GM12891 (cell line): ENCODE data around the gene ANK2.

ENCODE experiments used
- PAX5 ChIP-seq: IDR thresholded peaks from 2 replicates; pipeline ENCODE4 v1.6.1; 2011; ENCODE audit warnings: low read length, moderate library complexity, mild to moderate bottlenecking; ENCODE audit not compliant: insufficient read depth, severe bottlenecking
- POLR2A ChIP-seq: IDR thresholded peaks from 2 replicates; pipeline ENCODE4 v1.6.1; 2011; ENCODE audit warnings: low read depth, low read length, control low read depth
- POLR2AphosphoS5 ChIP-seq: IDR thresholded peaks from 2 replicates; pipeline ENCODE4 v1.6.1; 2011; ENCODE audit warnings: low read depth, low read length, control low read depth
- POU2F2 ChIP-seq: IDR thresholded peaks from 2 replicates; pipeline ENCODE4 v1.6.1; 2011; ENCODE audit warnings: low read depth, mild to moderate bottlenecking, control low read depth, low read length, moderate library complexity
- SPI1 ChIP-seq: IDR thresholded peaks from 2 replicates; pipeline ENCODE4 v1.6.1; 2011; ENCODE audit warnings: low read depth, low read length, control low read depth
- TAF1 ChIP-seq: IDR thresholded peaks from 2 replicates; pipeline ENCODE4 v1.6.1; 2011; ENCODE audit warnings: low read depth, low read length, control low read depth

GRCh38 chr4:113371111-113371510 lies 321.7 kb downstream of the ANK2 start:
- TF ChIP-seq POLR2A (no peak), POLR2AphosphoS5 (no peak), TAF1 (no peak), SPI1 (no peak), POU2F2 (no peak), PAX5 (no peak)
